Fibroblast of lung (primary cell): ENCODE data around the gene ZNF605. TPM values are rescaled to one million over a fixed set of nuclear protein-coding genes. Genes with fewer than 3 reads are reported as not detected.

ENCODE experiments used
- DNase-seq, 2 donors: peaks; one replicate each; pipeline versions ENCODE4 v3.0.0 to v3.0.0-alpha.2; 2010; ENCODE audit warnings: low read depth in 2 of 2
- H2AFZ ChIP-seq: 2 replicates; pipeline ENCODE4 v1.5.1; 2012; ENCODE audit warnings: low read length, control low read depth, inconsistent platforms
- H3K27ac ChIP-seq: 2 replicates; pipeline ENCODE4 v1.5.1; 2011; ENCODE audit warnings: low read length, control low read depth; ENCODE audit not compliant: insufficient read depth
- H3K27me3 ChIP-seq: 2 replicates; pipeline ENCODE4 v1.5.1; 2011; ENCODE audit warnings: mild to moderate bottlenecking, low read length; ENCODE audit not compliant: control insufficient read depth, insufficient read depth
- H3K36me3 ChIP-seq: 2 replicates; pipeline ENCODE4 v1.5.1; 2011; ENCODE audit warnings: low read length; ENCODE audit not compliant: control insufficient read depth, insufficient read depth
- H3K4me1 ChIP-seq: 2 replicates; pipeline ENCODE4 v1.5.1; 2011; ENCODE audit warnings: low read length; ENCODE audit not compliant: control insufficient read depth, insufficient read depth; ENCODE audit errors: extremely low read depth
- H3K4me2 ChIP-seq: 2 replicates; pipeline ENCODE4 v1.5.1; 2011; ENCODE audit warnings: low read length, control low read depth; ENCODE audit not compliant: insufficient read depth; ENCODE audit errors: extremely low read depth
- H3K4me3 ChIP-seq, 4 experiments: fragments of 200-600 bp in 1 of 4; sonication (generic) in 1 of 4; replicated peaks in 1 of 4; 2 replicates each; pipeline ENCODE4 v1.5.1; 2011 to 2016; ENCODE audit warnings: low read length in 4 of 4, low read depth in 3 of 4, mild to moderate bottlenecking in 3 of 4, control low read depth in 2 of 4, inconsistent platforms in 1 of 4, mixed read lengths in 1 of 4; ENCODE audit not compliant: insufficient read depth in 1 of 4; ENCODE audit errors: control extremely low read depth in 1 of 4
- H3K79me2 ChIP-seq: 2 replicates; pipeline ENCODE4 v1.5.1; 2012; ENCODE audit warnings: mild to moderate bottlenecking, low read length, inconsistent platforms; ENCODE audit not compliant: control insufficient read depth, insufficient read depth
- H3K9ac ChIP-seq: 2 replicates; pipeline ENCODE4 v1.5.1; 2011; ENCODE audit warnings: mild to moderate bottlenecking, low read length, control low read depth; ENCODE audit not compliant: insufficient read depth
- H3K9me3 ChIP-seq: 2 replicates; pipeline ENCODE4 v1.5.1; 2012; ENCODE audit warnings: low read depth, low read length; ENCODE audit not compliant: control insufficient read depth, insufficient read depth
- H4K20me1 ChIP-seq: 2 replicates; pipeline ENCODE4 v1.5.1; 2011; ENCODE audit warnings: low read length; ENCODE audit not compliant: control insufficient read depth, insufficient read depth; ENCODE audit errors: extremely low read depth
- EZH2 ChIP-seq: IDR thresholded peaks from 2 replicates; pipeline ENCODE4 v1.5.1; 2012; ENCODE audit warnings: low read length, control low read depth, mild to moderate bottlenecking; ENCODE audit errors: missing control alignments
- polyA plus RNA-seq, 2 donors: library from polyadenylated mRNA; depleted of rRNA in 1 of 2; stranded (reverse) in 1 of 2; unstranded in 1 of 2; fragments of >200 nt; gene quantifications; 2 replicates each; pipeline ENCODE4 v1.2.1, GENCODE V29; 2011 to 2012; ENCODE audit warnings: missing spikeins in 1 of 2
- total RNA-seq: library from RNA; depleted of rRNA; stranded (reverse); fragments of >200 nt; gene quantifications from 2 replicates; pipeline ENCODE4 v1.2.1, GENCODE V29; 2014
- TF ChIP-seq, protein P1 (sequence below), 2 donors: IDR thresholded peaks in 1 of 2; conservative IDR thresholded peaks in 1 of 2; 1 replicate in 1 of 2; 2 replicates in 1 of 2; pipeline ENCODE4 v1.5.1; 2011 to 2012; ENCODE audit warnings: low read length in 2 of 2, control low read depth in 1 of 2, inconsistent platforms in 1 of 2, low read depth in 1 of 2, mild to moderate bottlenecking in 1 of 2

ZNF605 gene
- total and polyA plus RNA-seq, 2 donors (not counting 1 experiment from before 2014, with no cell fraction given) = 9.7 to 15.2 TPM

GRCh38 chr12:132874175-132874574 is 81.9 kb downstream of the ZNF605 start:
- H3K36me3 ChIP-seq = peaks cover 21% of the 10 kb centered on the region
- no peak overlapping the region for H3K9ac ChIP-seq
- TF ChIP-seq, protein P1, sequence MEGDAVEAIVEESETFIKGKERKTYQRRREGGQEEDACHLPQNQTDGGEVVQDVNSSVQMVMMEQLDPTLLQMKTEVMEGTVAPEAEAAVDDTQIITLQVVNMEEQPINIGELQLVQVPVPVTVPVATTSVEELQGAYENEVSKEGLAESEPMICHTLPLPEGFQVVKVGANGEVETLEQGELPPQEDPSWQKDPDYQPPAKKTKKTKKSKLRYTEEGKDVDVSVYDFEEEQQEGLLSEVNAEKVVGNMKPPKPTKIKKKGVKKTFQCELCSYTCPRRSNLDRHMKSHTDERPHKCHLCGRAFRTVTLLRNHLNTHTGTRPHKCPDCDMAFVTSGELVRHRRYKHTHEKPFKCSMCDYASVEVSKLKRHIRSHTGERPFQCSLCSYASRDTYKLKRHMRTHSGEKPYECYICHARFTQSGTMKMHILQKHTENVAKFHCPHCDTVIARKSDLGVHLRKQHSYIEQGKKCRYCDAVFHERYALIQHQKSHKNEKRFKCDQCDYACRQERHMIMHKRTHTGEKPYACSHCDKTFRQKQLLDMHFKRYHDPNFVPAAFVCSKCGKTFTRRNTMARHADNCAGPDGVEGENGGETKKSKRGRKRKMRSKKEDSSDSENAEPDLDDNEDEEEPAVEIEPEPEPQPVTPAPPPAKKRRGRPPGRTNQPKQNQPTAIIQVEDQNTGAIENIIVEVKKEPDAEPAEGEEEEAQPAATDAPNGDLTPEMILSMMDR (conservative IDR thresholded peaks at IDR 0.05 in 1 of 2, IDR thresholded peaks at IDR 0.05 in 1 of 2; ENCODE audit: low read depth in 1 of 2, low read length in 2 of 2) = no peak
- TF ChIP-seq EZH2 = no peak
- H3K27ac ChIP-seq = no peak overlapping the region
- H3K4me3 ChIP-seq = no peak overlapping the region
- no peaks in the 10 kb centered on the region for H3K4me1 ChIP-seq
- no peak overlapping the region for H3K4me2 ChIP-seq
- no peaks in the 10 kb centered on the region for H3K9me3 ChIP-seq
- no peaks in the 10 kb centered on the region for H4K20me1 ChIP-seq
- DNase-seq = no peak
- H3K27me3 ChIP-seq = no peaks in the 10 kb centered on the region
- peaks cover 5% of the 10 kb centered on the region for H3K79me2 ChIP-seq
- no peak overlapping the region for H2AFZ ChIP-seq

- Histone ChIP-seq H3K9ac (no peak overlapping the region), H3K4me1 (no peaks in the 10 kb centered on the region), H3K79me2 (peaks cover 4% of the 10 kb centered on the region), H3K4me3 (no peak overlapping the region), H3K27ac (no peak overlapping the region), H4K20me1 (no peaks in the 10 kb centered on the region), H3K4me2 (no peak overlapping the region), H3K36me3 (peaks cover 21% of the 10 kb centered on the region), H2AFZ (no peak overlapping the region), H3K27me3 (no peaks in the 10 kb centered on the region), H3K9me3 (no peaks in the 10 kb centered on the region)
- no peak for DNase-seq
- no peak for TF ChIP-seq EZH2
- TF ChIP-seq, protein P1 (conservative IDR thresholded peaks at IDR 0.05 in 1 of 2, IDR thresholded peaks at IDR 0.05 in 1 of 2; ENCODE audit: low read depth in 1 of 2, low read length in 2 of 2) = no peak
Observed at GRCh38 chr12:132873724-132874123, 82.4 kb downstream of the ZNF605 start.

GRCh38 chr12:132872975-132873421 is 83.1 kb downstream of the ZNF605 start:
- DNase-seq = no peak
- Histone ChIP-seq H3K9ac (no peak overlapping the region), H3K4me2 (no peak overlapping the region), H4K20me1 (no peaks in the 10 kb centered on the region), H3K4me3 (no peak overlapping the region), H3K36me3 (peaks cover 21% of the 10 kb centered on the region), H3K27ac (no peak overlapping the region), H3K4me1 (no peaks in the 10 kb centered on the region), H2AFZ (no peak overlapping the region), H3K9me3 (no peaks in the 10 kb centered on the region), H3K79me2 (peaks cover 4% of the 10 kb centered on the region), H3K27me3 (no peaks in the 10 kb centered on the region)
- TF ChIP-seq, protein P1 (conservative IDR thresholded peaks at IDR 0.05 in 1 of 2, IDR thresholded peaks at IDR 0.05 in 1 of 2; ENCODE audit: low read depth in 1 of 2, low read length in 2 of 2) = no peak
- no peak for TF ChIP-seq EZH2
